GM19372 (cell line): ENCODE data around the gene TRIO.

Experiments used
- ATAC-seq: cut with Tn5 transposase; IDR thresholded peaks from one replicate; pipeline ENCODE4 v1.9.1; 2021; ENCODE audit warnings: mild to moderate bottlenecking, low read depth, moderate library complexity; ENCODE audit not compliant: unreplicated experiment

TRIO gene

DNA sequence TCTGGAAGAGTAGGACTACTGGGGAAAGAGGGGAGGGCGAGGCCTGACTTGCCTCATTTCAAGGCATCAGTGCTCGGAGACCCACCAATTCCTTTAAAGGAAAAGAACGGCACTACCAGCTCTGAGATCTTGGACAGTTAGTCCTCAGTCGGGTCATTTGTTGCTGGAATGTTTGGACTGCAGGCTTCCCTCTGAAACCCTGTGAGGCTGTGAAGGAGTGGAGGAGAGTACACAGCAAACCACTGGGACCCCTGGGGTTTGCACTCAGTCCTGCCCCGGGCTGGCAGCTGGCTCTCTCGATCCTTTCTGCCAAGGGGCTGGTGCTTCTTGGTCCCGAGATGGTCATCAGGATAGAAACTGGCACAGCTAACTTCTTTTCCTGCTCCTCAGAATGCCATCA is 194.5 kb downstream of the TRIO start:
- ATAC-seq, result no peak

DNA sequence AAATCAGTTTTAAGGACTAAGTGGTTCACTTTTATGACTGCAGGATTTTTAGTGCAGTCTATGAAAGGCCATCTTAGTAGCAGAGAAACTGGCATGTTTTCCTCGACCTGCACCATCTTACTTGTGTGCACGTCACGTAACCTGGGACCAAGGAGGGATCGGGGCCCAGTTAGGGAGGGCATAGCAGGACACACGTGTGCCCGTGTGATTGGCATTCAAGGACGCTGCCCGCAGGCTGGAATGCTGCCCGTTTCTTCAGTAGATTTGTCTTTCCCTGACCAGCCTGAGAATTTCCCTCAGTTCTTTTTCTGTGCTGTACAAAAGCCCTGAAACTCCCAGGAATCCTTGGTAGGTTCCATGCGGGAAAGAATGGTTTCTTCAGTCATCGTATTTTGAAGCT is 196.3 kb downstream of the TRIO start:
- ATAC-seq, result no peak

DNA sequence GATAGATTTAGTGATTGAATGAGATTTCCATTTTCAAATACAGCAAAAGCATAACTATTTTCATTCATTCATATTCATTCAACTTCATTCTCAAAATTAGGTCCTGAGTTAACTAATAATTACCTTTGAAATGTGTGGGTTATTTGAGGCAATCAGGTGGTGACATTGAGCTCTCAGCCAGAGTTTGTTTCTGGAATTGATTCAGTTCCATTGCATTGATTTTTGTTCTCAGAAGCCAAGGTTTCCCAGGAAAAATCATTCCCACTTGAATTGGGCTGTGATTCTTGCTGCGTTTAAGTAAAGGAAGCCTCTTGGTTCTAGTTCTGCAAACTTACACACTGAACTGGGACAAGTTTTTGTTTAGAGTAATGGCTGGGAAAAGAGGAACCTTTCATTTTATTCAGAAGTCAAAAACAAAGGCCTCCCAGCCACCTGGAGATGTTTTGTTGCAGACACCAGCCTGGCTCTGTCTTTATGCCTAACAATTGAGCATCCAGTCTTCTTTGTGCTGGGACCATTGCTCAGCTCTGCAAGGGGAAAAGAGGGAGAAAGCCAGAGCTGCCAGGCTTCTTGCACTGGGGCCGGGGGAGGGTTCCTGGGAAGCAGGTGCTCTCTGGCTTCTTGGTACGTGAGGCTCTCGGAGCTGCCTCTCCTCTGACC is 198.6 kb downstream of the TRIO start:
- peak; percentile 24 for ATAC-seq

DNA sequence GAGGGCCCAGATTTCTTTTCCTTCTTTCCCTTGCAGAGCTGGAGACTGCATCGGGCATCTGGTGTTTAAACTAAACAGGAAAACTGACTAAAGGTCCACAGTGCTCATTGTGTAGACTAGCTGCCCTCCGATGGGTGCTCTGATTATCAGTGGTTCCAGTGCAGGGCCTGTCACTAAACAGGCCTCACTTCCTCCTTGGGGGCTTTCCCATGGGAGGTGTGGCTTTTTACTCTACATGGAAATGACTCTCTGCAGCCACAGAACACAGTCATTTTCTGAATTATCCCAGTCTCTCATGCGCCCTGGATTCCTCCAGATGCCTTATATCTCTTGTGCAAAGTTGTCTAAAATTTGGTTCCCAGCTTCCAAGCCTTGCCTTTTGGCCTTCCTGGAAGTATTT is 199.2 kb downstream of the TRIO start:
- ATAC-seq, result peak; percentile 78

DNA sequence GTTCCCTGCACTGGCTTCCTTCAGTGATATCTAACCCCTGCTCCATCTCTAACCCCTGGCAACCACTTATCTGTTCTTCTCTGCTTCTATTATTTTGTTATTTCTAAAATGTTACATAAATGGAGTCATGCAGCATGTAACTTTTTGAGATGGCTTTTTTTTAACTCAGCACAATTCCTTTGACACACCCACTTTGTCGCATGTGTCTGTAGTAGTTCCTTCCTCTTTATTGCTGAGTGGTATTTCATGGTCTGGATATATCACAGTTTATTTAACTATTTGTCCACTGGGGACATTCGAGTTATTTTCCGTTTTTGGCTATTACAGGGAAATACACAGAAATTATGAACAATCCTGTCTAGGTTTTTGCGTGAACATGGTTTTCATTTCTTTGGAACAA is 200.2 kb downstream of the TRIO start:
- ATAC-seq, result no peak

DNA sequence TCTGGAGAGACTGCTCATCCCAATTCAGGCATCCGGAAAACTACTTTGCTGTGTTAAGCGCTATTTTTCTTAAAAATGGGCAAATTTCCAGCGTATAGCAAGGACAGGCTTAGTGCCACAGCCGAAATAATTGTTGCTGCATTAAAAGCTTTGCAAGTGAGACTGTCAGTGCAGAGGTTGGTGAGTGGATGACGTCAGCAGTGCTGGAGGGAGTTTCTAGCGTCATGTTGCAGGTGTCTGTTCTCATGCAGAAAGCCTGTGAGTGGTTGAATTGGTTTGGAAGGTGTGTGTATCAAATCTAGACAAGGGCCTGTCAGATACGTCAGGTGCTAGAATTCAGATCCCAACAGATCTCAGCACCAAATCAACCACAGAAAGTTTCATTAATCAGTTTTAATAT is 204.4 kb downstream of the TRIO start:
- ATAC-seq, result no peak

DNA sequence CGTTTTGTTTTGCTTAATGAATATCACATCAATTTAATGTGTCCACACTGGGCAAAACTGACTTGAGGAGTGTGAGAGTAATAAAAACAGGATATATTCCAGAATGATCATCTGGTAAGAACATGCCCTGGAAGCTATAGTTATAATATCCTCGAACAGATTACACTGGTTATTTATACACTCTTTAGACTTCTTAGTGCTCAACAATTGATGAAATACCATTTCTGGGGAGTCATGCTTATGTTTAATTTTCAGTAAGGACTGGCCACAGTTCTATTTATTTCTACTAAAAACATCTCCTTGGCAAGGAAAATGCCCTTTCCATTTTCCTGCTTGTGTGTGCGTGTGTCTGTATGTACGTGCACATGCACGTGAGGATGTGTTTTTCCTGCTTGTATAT is 205.0 kb downstream of the TRIO start:
- no peak for ATAC-seq

DNA sequence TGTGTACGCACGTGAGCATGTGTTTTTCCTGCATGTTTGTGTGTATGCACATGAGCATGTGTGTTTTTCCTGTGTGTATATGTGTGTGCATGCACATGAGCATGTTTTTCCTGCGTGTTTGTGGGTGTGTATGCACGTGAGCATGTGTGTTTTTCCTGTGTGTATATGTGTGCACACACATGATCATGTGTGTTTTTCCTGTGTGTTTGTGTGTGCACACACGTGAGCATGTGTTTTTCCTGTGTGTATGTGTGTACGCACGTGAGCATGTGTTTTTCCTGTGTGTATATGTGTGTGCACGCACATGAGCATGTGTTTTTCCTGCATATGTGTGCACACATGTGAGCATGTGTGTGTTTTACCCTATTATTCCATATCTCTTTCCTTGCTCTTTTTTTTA is 205.9 kb downstream of the TRIO start:
- no peak for ATAC-seq

DNA sequence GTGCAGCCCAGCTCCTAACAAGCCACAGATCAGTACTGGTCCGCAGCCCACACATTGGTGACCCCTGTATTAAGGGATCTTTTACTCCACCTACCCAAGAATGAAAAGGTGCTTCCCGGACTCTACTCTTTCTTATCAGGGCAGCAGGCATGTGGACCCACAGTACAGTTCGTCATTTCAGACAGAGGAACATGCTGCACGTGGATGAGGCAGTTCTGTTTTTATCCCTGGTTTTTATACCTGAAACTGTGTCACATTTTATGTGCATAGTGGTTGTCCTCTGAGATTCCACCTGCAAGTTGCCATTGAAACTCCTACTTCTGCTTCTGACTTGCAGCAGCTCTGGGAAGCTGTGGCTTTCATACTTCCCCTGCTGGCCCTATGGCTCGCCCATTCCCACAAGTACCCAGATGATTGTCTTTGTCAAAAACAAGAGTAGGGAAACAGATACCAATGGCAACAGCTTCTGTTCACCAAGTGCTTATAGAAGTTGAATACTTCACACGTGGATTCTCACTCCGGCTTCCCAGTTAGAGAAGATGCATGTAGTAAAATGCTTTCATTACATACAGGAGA is 208.0 kb downstream of the TRIO start:
- no peak for ATAC-seq

DNA sequence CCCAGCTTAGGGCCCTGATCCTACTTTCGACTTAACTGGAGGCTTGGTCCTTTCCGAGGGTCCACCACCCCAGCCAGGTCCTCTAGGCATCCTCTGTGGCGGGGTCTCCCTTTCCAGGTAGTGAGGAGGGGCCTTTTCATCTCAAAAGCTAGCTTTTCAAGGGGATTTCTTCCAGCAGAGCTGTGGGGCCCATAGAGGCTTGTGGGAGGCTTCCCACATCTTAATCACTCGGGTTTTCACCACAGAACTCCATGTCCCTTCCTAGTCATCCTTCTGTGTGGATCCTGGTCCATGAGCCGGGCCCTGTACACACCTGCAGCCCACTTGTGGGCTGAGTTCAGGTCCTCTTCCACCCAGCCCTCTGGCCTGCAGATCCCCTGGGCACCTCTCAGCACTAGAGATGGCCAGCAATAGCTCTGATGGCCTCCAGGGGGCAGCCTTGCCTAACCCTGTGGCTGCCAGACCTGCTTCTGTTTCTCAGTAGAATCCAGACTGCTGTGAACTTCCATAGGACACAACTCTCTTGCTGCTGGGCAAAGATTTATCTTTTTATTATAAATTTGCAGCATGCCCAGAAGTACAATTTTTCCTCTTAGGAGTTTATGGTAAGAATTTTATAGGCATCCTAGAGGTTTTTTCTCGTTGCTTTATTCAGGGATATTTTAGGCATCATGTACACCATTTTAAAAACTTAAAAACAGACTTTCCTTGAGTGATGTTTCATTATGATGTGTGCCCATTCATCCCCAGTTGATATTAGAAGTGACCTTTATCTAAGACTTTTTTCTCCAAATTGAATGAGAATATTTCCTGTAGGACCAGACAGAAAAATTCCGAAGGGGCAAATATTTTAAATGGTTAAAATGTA is 208.9 kb downstream of the TRIO start:
- ATAC-seq, result peak; percentile 81

DNA sequence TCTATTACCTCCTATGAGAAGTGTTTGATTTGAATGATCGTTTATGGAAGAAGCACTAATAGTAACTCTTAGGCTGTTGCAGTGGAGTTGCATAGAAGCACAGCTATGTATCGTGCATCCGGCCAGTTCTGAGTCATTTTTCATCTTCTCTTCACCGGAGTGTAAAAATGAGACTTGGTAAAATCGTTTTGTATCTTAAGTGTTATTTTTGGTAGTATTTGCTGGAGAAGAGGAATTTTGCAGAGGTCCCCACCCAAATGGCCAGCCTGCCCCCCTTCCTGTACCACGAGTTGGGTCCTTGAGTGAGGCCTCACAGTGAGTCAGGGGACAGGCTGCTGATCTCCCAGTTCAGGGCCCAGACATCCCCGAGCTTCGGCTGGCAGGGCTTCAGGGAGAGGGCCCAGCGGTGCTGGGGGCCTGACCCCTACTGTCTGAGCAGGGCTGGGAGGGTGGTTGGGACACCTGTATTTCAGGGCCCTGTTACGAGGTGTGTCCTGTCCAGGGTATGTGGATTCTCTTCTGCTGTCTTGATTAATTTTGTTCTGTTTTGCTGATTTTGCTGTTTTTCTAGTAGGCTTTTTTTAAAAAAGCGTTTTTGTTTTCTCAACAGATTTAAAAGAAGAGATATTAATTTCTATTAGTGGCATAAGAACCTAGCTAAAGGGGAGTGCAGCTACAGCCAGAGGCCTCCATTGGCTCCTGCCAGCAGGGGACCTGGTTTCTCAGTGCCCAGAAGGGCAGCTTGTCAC is 210.8 kb downstream of the TRIO start:
- no peak for ATAC-seq

DNA sequence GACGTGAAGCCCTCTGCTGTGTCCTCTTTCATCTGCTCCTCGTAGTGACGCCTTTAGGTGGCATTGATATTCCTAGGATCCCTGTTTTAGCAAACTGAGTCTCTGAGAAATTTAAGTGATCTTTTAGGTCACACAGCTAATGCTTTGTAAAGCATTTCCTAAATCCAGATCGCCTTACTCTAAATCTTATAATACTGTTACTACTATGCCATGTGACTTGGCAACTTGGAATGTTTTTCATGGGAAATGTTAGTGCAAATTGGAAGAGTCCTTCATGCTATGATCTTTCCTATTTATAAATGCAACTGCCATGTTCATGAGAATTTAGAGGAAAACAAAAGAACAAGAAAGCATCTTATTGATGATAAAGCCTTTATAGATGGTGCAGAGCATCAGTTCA is 212.2 kb downstream of the TRIO start:
- no peak for ATAC-seq

DNA sequence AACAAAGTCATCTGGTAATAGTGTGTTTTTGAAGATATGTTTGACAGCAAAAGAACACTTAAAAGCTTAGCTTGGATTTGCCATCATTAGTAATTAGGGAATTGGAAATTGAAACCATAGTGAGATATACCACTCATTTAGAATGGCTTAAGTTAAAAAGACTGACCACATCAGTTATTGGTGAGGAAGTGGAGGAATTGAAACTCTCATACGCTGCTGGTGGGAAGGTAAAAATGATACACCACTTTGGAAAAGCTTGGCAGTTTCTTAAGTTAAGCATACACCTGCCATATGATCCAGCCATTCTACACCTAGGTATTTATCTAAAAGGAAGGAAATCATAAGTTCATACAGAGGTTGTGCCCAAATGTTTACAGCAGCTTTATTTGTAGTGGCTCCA is 213.2 kb downstream of the TRIO start:
- no peak for ATAC-seq

DNA sequence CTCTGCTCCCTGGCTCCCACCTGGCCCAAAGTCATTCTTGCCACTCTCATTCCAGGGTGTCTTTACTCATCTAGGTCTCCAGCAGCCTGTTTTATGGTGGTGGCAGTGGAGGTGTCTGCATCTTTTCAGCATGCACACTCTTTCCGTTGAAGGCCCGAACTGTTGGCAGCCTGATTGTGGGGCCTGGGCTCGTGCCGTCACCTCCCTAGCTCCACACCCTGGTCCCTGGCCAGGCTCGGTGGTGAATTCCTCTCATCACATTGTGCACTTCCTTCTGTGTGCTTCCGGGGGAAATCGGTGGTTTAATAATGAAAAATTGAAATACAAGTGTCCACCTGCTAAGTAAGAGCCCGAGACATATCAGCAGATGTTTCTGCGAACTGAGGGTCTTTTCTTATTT is 214.3 kb downstream of the TRIO start:
- no peak for ATAC-seq

DNA sequence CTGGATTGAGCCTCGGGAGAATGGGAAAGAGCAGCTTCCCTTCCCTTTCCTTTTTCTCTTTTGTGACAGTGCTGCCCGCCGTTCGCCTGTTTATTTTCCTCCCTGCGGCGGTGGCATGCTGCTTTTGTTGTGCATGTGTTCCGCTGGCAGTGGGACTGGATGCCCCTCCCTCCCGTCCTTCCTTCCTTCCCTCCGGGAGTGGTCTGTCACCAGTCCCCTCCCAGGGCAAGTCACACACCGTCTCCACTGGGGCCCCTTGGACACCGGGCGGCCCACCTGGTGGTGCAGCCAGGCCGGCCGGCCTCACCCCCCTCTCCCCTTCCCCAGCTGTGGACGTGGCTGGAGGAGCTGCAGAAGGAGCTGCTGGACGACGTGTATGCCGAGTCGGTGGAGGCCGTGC is 214.7 kb downstream of the TRIO start:
- ATAC-seq, result no peak

DNA sequence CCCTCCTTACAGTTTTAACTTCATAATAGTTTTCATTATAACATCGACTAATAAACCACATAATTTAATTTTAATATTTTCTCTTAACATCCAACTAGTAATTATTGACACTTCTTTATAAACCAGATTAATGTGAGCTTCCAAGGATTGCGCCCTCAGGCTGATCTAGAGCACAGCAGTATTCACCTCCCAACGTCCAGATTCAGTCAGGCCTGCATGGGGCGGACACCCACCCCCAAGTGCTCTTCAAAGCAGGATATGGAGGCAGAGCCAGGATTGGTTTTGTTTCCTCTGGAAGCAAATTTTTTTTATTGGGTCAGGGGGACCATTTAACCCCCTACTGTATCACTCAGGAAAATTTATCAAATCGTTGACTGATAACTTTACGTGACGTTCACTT is 215.4 kb downstream of the TRIO start:
- no peak for ATAC-seq

DNA sequence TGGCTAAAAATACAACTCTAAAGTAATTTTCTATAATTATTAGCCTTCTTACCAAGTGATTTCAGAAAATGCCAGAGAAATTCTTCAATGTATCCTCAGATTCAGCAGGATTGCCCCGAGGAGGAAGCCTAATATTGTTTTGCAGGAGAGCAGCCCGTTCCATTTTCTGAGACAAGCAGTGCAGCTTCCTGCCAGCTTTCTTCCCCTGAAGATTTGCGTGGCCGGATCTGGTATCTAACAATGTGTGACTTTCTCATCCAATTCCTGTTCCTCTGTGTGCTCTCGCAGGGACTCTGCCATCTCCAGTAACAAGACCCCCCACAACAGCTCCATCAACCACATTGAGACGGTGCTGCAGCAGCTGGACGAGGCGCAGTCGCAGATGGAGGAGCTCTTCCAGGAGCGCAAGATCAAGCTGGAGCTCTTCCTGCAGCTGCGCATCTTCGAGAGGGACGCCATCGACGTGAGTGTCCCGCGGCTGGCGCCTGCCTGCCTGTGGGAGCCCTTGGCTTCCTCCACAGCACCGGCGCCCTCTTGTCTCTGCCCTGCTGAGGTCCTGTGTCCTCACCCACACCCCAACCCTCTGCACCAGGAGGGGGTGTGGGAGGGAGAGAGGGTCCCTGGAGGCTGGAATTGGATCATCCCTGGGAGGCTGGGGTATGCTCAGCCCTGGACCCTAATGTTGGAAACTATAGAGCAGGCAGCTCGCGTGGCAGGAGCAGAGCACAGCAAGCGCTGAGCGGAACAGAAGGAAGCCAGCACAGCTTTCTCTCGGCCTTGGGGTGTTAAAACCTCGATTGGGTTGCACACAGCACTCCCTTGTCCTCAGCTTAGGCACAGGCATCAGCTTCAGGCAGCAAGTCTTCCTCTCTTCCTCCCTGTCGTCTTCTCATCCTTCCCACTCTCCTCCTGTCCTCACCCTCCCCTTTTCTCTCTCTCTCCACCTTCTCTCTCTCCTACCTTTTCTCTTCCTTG is 216.2 kb downstream of the TRIO start:
- ATAC-seq, result no peak

DNA sequence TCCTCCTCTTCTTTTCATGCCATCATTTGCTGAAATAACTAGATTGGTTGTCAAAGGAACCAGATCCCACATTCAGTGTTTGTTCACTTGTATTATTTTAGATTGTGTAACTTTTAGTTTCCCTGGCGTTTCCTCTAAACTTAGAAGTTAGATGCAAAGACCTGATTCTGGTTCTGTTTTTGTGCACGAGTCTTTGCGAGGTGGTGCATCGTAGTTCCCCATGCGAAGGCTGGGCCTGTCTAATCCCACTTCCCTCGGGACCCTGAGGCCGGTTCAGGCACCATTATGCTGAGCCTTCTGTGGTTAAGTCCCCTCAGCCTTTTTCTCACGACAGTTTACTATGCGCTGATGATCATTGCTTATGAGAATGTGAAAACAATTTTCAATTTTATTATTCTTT is 219.3 kb downstream of the TRIO start:
- ATAC-seq, result no peak

DNA sequence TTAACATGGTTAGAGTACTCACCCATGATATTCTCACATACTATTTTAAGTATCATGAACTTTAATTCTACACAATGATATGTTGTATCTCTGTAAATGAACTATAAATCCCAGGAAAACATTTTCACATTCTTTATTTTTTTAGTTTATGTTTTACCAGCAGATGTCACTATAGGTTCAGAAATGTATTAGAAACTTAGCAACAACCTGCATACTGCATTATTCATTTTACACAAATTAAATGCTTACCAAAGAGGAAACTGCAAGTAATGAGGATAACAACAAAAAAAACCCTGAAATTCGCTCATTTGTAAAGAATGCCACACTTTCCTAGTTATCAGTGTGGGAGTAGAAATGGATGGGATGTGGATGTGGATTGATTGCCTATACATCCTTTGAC is 221.0 kb downstream of the TRIO start:
- ATAC-seq, result no peak
